ENCODE data around the gene SIAH1. TPM values are rescaled to one million over a fixed set of nuclear protein-coding genes. Genes with fewer than 3 reads are reported as not detected.
A peak's percentile ranks its signal among the peaks of the same experiment; 100 is the strongest.

SIAH1 gene
- total and polyA plus RNA-seq, 2 donors (not counting 1 experiment from before 2014, with no cell fraction given): 21.4 to 59.1 TPM

- H4K20me1 ChIP-seq (ENCODE audit: control insufficient read depth, extremely low read depth, insufficient read depth, low read length): no peaks in the 10 kb centered on the region
- DNase-seq (ENCODE audit: low read depth in 2 of 2): peak; percentile 70 to 82
- H3K79me2 ChIP-seq (ENCODE audit: control insufficient read depth, insufficient read depth, low read length): no peaks in the 10 kb centered on the region
- no peaks in the 10 kb centered on the region for H3K27me3 ChIP-seq (ENCODE audit: control insufficient read depth, insufficient read depth, low read length)
- no peak overlapping the region for H2AFZ ChIP-seq (ENCODE audit: low read length)
- no peak overlapping the region for H3K4me3 ChIP-seq (replicated peaks in 1 of 4; ENCODE audit: control extremely low read depth in 1 of 4, insufficient read depth in 1 of 4, low read depth in 3 of 4, low read length in 4 of 4)
- H3K27ac ChIP-seq (ENCODE audit: insufficient read depth, low read length): no peak overlapping the region
- H3K4me1 ChIP-seq (ENCODE audit: control insufficient read depth, extremely low read depth, insufficient read depth, low read length): peaks cover 15% of the 10 kb centered on the region
- no peak overlapping the region for H3K4me2 ChIP-seq (ENCODE audit: extremely low read depth, insufficient read depth, low read length)
- no peaks in the 10 kb centered on the region for H3K9me3 ChIP-seq (ENCODE audit: control insufficient read depth, insufficient read depth, low read depth, low read length)
- no peak overlapping the region for H3K9ac ChIP-seq (ENCODE audit: insufficient read depth, low read length)
- no peak for TF ChIP-seq EZH2 (IDR thresholded peaks at IDR 0.05; ENCODE audit: low read length, missing control alignments)
- no peak for TF ChIP-seq CTCF (conservative IDR thresholded peaks at IDR 0.05 in 1 of 2, IDR thresholded peaks at IDR 0.05 in 1 of 2; ENCODE audit: low read depth in 1 of 2, low read length in 2 of 2)
- H3K36me3 ChIP-seq (ENCODE audit: control insufficient read depth, insufficient read depth, low read length): no peaks in the 10 kb centered on the region
These were observed 63.7 kb downstream of the SIAH1 start for GRCh38 chr16:48321317-48322036.

GRCh38 chr16:48318630-48319029 lies 66.6 kb downstream of the SIAH1 start:
- Histone ChIP-seq H3K27ac (ENCODE audit: insufficient read depth, low read length) (no peak overlapping the region), H3K9me3 (ENCODE audit: control insufficient read depth, insufficient read depth, low read depth, low read length) (no peaks in the 10 kb centered on the region), H3K36me3 (ENCODE audit: control insufficient read depth, insufficient read depth, low read length) (no peaks in the 10 kb centered on the region), H4K20me1 (ENCODE audit: control insufficient read depth, extremely low read depth, insufficient read depth, low read length) (no peaks in the 10 kb centered on the region), H3K4me3 (replicated peaks in 1 of 4; ENCODE audit: control extremely low read depth in 1 of 4, insufficient read depth in 1 of 4, low read depth in 3 of 4, low read length in 4 of 4) (no peak overlapping the region), H3K79me2 (ENCODE audit: control insufficient read depth, insufficient read depth, low read length) (no peaks in the 10 kb centered on the region), H3K27me3 (ENCODE audit: control insufficient read depth, insufficient read depth, low read length) (no peaks in the 10 kb centered on the region), H3K9ac (ENCODE audit: insufficient read depth, low read length) (no peak overlapping the region), H3K4me2 (ENCODE audit: extremely low read depth, insufficient read depth, low read length) (no peak overlapping the region), H2AFZ (ENCODE audit: low read length) (no peak overlapping the region), H3K4me1 (ENCODE audit: control insufficient read depth, extremely low read depth, insufficient read depth, low read length) (peaks cover 9% of the 10 kb centered on the region)
- TF ChIP-seq CTCF (conservative IDR thresholded peaks at IDR 0.05 in 1 of 2, IDR thresholded peaks at IDR 0.05 in 1 of 2; ENCODE audit: low read depth in 1 of 2, low read length in 2 of 2): no peak
- DNase-seq (ENCODE audit: low read depth in 2 of 2): peak; percentile 27 to 81

GRCh38 chr16:48317614-48318315 lies 67.4 kb downstream of the SIAH1 start:
- no peak overlapping the region for H3K9ac ChIP-seq (ENCODE audit: insufficient read depth, low read length)
- H3K79me2 ChIP-seq (ENCODE audit: control insufficient read depth, insufficient read depth, low read length): no peaks in the 10 kb centered on the region
- peak overlapping the region; percentile 44 for H3K4me2 ChIP-seq (ENCODE audit: extremely low read depth, insufficient read depth, low read length)
- H3K27me3 ChIP-seq (ENCODE audit: control insufficient read depth, insufficient read depth, low read length): no peaks in the 10 kb centered on the region
- H4K20me1 ChIP-seq (ENCODE audit: control insufficient read depth, extremely low read depth, insufficient read depth, low read length): no peaks in the 10 kb centered on the region
- H3K36me3 ChIP-seq (ENCODE audit: control insufficient read depth, insufficient read depth, low read length): no peaks in the 10 kb centered on the region
- H2AFZ ChIP-seq (ENCODE audit: low read length): no peak overlapping the region
- no peak for TF ChIP-seq CTCF (conservative IDR thresholded peaks at IDR 0.05 in 1 of 2, IDR thresholded peaks at IDR 0.05 in 1 of 2; ENCODE audit: low read depth in 1 of 2, low read length in 2 of 2)
- peaks cover 8% of the 10 kb centered on the region for H3K4me1 ChIP-seq (ENCODE audit: control insufficient read depth, extremely low read depth, insufficient read depth, low read length)
- H3K9me3 ChIP-seq (ENCODE audit: control insufficient read depth, insufficient read depth, low read depth, low read length): no peaks in the 10 kb centered on the region
- peak; percentile 52 to 89 for DNase-seq (ENCODE audit: low read depth in 2 of 2)
- no peak overlapping the region for H3K27ac ChIP-seq (ENCODE audit: insufficient read depth, low read length)
- H3K4me3 ChIP-seq (replicated peaks in 1 of 4; ENCODE audit: control extremely low read depth in 1 of 4, insufficient read depth in 1 of 4, low read depth in 3 of 4, low read length in 4 of 4): no peak overlapping the region

All from fibroblast of lung (primary cell).